PC-9 (cell line): Measurements from ENCODE around the gene NTM.

Source experiments
- EZH2 ChIP-seq: fragments of 200-600 bp; sonication (generic); IDR thresholded peaks from 2 replicates; pipeline ENCODE4 v1.8.0; 2017; ENCODE audit warnings: antibody characterized with exemption, low read depth
- TF ChIP-seq, protein P1 (sequence below): fragments of 200-600 bp; sonication (generic); conservative IDR thresholded peaks from 2 replicates; pipeline ENCODE4 v1.6.1; 2017; ENCODE audit warnings: mixed run types, antibody characterized with exemption, mild to moderate bottlenecking, moderate library complexity

DNA sequence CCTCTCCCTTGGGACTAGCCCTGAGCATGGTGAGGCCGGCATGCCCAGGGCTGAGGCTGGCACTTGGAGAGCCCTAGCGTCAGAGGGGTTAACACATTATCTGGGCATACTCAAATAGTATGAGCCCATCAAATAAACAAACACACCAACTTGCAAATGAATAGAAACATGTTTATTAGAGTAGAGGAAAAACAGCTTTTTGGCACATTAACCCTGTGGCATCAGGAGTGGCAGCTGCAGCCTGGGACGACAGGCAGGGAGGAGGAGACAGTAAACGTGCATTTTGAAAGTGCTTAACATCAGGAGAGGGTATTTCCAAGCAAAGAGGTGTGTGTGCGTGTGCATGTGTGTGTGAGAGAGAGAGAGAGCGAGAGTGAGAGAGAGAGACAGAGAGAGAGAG, 684.9 kb downstream of the NTM start:
- TF ChIP-seq, protein P1, sequence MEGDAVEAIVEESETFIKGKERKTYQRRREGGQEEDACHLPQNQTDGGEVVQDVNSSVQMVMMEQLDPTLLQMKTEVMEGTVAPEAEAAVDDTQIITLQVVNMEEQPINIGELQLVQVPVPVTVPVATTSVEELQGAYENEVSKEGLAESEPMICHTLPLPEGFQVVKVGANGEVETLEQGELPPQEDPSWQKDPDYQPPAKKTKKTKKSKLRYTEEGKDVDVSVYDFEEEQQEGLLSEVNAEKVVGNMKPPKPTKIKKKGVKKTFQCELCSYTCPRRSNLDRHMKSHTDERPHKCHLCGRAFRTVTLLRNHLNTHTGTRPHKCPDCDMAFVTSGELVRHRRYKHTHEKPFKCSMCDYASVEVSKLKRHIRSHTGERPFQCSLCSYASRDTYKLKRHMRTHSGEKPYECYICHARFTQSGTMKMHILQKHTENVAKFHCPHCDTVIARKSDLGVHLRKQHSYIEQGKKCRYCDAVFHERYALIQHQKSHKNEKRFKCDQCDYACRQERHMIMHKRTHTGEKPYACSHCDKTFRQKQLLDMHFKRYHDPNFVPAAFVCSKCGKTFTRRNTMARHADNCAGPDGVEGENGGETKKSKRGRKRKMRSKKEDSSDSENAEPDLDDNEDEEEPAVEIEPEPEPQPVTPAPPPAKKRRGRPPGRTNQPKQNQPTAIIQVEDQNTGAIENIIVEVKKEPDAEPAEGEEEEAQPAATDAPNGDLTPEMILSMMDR: no peak
- no peak for TF ChIP-seq EZH2
